HEK293T (cell line): ENCODE measurements around the gene CD247.

Source experiments
- FOXA1 ChIP-seq: fragments of 450-650 bp; IDR thresholded peaks from 2 replicates; pipeline ENCODE4 v1.6.1; 2016; ENCODE audit warnings: mild to moderate bottlenecking
- FOXM1 ChIP-seq: fragments of 450-650 bp; IDR thresholded peaks from 2 replicates; pipeline ENCODE4 v1.6.1; 2017; ENCODE audit warnings: mild to moderate bottlenecking, borderline replicate concordance
- SP1 ChIP-seq: fragments of 450-650 bp; IDR thresholded peaks from 2 replicates; pipeline ENCODE4 v1.6.1; 2017
- SUZ12 ChIP-seq: fragments of 450-650 bp; IDR thresholded peaks from 2 replicates; pipeline ENCODE4 v1.6.1; 2016; ENCODE audit warnings: mild to moderate bottlenecking

DNA sequence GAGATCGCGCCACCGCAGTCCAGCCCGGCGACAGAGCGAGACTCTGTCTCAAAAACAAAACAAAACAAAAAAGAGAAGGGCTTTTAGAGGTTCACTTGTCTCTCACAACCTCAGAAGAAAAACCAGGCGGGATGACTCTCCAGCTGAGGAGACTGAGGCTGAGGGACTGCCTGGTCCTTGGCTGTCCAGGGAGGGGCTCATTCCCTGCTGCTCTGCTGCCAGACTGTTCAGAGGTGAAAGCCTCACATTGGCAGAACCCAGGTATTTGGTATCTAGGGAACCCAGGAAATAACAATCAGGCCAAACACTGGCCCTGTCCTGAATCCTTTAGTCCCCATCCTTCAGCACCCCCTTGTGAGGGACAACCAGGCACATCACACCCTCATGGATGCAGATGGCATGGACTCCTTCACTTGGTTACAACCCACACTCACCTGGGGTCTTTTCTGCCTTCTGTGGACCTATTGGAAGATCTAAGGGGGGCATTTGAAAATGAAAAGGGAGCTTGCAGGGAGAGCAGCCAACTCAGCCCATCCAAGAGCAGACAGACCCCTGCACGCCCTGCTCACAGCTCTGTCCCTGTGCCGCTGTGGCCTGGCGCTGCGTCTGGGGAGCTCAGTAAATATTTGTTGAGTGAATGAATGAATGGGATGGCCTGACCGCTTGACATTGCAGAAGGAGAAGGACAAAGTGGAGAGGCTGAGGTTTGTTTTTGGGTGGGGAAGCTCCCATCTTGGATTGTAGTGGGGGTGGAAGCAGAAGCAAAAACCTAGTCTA, 33.4 kb downstream of the CD247 start:
- TF ChIP-seq SP1 = no peak
- no peak for TF ChIP-seq FOXM1
- no peak for TF ChIP-seq SUZ12
- no peak for TF ChIP-seq FOXA1
